Measurements from ENCODE around the gene HPS6. TPM values are rescaled to one million over a fixed set of nuclear protein-coding genes. Genes with fewer than 3 reads are reported as not detected.

Gene HPS6
- total RNA-seq = 30.6 and 38.2 TPM in 2 replicates

DNA sequence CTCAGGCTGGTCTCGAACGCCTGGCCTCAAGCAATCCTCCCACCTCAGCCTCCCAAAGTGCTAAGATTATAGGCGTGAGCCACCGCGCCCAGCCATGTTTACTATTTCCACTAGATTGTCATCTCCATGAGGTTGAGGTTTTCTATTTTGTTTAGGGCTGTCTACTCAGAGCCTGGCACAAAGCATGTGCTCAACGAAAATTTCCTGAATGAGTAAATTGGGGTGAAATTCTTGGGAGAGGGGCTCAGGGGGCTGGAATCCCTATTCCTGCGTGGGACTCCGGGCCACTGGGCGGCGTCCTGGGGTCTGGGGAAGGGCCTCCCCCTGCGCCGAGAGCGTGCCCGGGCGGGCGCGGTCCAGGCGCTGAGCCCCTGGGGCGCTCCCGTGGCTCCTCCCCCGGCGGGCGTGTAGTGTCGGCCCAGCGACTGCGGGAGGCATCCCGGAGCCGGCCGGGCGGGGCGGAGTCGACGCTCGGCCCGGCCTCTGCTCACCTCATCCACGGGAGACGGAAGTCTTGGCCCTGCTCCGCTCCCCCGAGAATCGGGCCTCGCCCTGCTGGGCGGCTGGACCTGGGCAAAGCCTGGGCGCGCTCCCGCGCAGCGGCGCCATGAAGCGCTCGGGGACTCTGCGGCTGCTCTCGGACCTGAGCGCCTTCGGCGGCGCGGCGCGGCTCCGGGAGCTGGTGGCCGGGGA lies at the start of gene HPS6:
HPS6 (plus strand) TSS at position 482 of the 693 bp plus-strand sequence; CDS start at position 608, 126 bp downstream.

DNA sequence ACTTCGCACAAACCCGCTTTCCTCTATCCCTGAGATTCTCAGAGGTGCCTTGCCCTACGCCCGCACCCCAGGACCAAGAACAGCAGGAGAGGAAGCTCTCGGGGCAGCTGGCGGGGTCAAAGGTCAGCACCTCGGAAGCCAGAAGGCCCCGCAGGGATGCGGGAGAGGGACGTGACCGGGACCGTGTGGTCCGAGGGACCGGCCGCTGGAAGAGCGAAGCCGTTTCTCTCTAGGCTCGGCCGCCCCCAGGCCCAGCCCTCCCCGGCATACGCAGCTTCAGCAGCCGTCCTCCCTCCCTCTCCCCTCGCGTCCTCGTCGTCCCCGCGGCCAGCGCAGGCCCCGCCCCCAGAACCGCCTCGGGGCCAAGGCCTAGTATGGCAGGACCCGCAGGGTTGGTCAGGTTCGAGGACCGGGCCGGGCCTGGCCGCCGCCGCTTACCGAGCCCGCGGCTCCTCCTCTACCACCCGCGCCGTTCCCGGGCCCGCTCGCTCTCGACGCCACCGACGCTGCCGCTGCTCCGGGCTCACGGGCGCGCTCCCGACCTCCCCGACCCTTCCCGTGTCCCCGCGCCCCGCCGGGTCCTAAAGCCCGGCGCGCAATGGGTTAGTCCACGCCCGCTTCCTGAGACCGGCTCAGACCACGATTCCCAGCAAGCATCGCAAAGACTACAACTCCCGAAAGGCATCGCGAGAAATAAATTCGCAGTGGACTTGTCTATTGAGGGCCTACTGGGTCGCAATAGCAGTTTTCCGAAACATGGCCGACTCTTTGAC lies 9.3 kb upstream of the HPS6 start, which contains the start of gene ARMH3:
ARMH3 (minus strand) TSS at position 527 of the 773 bp plus-strand sequence. CDS start 16,059 bp downstream, outside the sequence.

Other genes with a start within 250 kb of the HPS6 start
- gene OGA, start 246.9 kb upstream of the HPS6 start, total RNA-seq = 99.5 and 154 TPM in 2 replicates
- gene KCNIP2, start 221.5 kb upstream of the HPS6 start, total RNA-seq = 0.59 and 1.1 TPM in 2 replicates
- gene ARMH3, start 9.2 kb upstream of the HPS6 start, total RNA-seq = 11.7 and 12.2 TPM in 2 replicates
- gene LDB1, start 55.0 kb downstream of the HPS6 start, total RNA-seq = 39.2 and 46.9 TPM in 2 replicates
- gene PPRC1, start 67.7 kb downstream of the HPS6 start, total RNA-seq = 13.7 and 28.0 TPM in 2 replicates
- gene NOLC1, start 87.0 kb downstream of the HPS6 start, total RNA-seq = 19.6 and 60.2 TPM in 2 replicates
- gene ELOVL3, start 160.9 kb downstream of the HPS6 start, total RNA-seq = 0.42 and 2.4 TPM in 2 replicates
- not detected in 2 replicates for gene PITX3, start 176.2 kb downstream of the HPS6 start, total RNA-seq
- gene GBF1, start 180.2 kb downstream of the HPS6 start, total RNA-seq = 35.6 and 71.9 TPM in 2 replicates

All from smooth muscle cell of the umbilical artery (primary cell).